ENCODE results near the gene RPE.

The RPE gene

DNA sequence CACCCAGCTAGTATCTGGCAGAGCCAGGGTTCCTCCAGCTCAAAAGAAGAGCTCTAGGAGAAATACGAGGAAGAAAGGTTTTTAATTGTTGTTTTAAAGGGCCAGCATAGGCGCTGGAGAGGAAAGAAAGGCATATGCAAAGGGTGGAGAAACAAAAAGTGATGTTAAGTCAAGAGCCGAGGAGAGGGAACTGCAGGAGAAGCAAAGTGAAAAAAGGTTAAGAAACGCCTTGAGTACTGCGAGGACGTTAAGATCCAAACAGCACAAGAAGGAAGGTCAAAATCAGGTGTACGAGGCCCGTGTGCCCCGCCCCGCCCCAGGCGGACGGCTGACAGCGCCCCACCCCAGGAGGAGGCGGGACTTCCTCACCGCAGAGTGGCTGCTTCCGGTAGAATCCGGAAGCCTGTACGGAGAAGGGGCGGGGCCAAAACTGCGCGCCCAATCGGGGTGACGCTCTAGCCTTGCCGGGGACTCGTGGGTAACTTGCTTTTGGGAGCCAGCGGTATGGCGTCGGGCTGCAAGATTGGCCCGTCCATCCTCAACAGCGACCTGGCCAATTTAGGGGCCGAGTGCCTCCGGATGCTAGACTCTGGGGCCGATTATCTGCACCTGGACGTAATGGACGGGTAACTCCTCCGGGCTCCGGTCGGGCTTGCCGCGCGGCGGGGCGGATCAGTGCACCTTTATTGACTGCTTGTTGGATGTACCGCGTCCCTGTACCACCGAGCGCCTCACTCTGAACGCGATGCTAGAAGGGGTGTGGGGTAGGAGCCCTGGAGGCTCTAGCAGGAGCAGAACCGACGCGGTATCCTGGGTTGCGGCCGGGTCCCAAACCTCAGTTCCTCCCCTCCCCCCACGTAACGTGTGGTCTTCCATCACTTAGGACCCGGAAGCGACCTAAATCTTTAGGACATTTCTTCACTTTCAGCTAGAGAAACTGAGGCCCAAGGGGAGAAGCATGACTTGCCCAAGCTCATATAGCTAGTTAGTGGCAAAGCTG is at the start of gene RPE:
TSS of gene RPE (plus strand) at position 481 of the 1,000 bp plus-strand sequence. CDS start at position 505, 24 bp downstream.
- DNase-seq (ENCODE audit: low read depth in 2 of 2): peak; percentile 85 to 88

DNA sequence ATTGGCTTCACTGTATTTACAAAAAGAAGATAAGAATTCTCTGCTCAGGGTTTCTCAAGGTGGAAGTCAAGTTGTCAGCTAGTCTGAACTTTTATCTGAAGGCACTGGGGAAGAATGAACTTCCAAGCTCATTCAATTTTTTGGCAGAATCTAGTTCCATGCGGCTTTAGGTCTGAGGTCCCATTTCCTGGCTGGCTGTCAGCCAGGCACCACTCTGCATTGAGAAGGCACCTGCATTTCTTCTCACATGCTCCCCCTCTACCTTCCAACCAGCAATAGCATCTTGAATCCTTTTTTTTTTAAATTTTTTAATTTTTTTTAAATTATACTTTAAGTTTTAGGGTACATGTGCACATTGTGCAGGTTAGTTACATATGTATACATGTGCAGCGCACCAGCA is 46.2 kb upstream of the RPE start:
- no peak for DNase-seq (ENCODE audit: low read depth in 2 of 2)

DNA sequence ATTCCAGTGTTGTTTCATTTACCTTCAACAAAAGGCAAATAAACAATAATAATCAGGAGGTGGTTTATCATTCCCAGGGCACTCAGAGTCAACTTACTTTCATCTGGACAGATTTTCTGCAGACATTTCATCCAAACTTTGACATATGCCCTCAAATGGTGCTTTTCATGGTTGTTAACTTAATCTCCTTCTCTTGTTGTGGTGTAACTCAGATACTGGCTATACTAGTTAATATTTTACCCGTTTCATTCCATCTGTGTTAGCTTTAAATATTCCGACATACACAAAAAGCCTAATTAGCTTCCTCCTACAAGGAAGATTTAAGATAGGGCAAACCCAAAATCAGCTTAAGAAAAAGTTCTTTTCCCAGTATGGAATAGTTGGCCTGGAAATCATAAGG is 44.4 kb upstream of the RPE start:
- DNase-seq (ENCODE audit: low read depth in 2 of 2): no peak

DNA sequence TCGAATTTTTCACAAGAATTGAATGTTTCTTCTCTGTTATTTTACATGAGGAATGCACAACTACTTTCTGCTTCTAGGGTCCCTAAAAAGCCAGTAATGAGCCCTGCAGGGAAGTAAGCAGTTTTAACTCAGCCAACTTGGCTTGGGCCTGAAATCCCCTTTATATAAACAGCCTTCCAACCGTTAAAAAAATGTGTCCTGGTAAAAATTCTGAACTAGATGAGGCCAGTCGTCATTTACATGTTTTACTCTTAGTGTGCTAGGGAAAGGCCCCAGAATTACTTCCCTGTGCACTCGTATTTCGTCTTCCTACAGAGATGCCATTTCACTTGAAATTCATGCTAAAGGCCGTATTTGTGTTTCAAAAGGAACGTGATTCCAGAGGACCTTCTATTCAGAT is 42.4 kb upstream of the RPE start:
- DNase-seq (ENCODE audit: low read depth in 2 of 2): no peak

DNA sequence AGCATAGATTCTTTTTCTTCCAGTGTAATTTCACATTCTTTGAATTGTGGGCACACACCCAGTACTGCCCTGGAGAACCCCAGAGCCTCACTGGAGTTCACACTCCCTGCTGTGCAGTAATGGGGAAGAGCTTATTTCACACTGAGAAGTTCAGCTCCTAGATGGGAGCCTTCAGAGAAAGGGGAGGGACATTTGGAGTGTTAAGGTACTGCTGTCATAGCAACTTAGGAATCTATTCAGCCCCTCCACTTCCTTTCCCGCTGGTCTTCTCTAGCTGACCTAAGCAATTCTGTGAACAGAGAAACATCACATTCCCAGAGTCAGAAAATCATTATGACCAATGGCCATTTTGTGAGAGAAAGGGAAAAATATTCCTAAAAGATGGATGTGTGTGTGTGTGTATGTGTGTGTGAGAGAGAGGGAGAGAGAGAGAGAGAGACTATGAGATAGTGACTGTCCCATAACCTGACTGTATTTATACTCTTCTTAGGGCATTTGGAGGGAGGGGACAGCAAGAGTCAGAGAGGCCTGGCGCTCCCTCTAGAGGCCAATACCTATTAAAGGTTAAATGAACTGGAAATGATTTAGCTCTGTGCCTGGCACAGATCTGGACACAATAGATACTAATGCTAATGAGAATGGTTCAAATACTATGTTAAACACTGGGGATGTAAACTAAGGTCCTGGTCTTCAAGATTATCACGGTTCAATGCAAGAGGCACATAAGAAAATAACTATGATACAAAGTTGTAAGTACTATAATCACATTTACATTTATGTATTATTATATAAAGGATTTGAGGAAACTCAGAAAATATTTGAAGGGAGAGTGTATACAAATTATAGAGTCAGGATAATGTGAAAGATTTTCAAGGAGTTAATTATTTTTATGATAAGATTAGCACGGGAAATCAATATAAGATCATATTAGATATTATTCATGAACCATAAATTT is 41.5 kb upstream of the RPE start:
- DNase-seq (ENCODE audit: low read depth in 2 of 2): peak in 1 of 2 experiments; percentile 3

DNA sequence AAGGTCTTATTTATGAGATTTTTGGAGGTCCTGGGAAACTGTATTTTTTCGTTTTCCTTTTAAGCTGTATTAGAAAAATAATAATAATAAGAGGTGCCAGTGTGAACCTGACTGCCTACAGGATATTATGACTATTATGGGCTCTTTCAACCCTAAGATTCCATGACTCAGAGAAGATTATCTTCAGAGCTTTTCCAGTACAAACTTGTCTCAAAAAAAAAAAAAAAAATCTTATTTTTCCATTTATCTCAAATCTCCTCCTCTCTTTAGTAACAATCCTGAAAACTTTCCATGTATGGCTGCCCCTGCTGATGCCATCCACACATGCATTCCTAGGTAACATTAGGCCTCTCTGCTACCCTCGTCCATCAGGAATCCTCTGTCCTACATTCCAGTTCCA is 36.7 kb upstream of the RPE start:
- DNase-seq (ENCODE audit: low read depth in 2 of 2): no peak

DNA sequence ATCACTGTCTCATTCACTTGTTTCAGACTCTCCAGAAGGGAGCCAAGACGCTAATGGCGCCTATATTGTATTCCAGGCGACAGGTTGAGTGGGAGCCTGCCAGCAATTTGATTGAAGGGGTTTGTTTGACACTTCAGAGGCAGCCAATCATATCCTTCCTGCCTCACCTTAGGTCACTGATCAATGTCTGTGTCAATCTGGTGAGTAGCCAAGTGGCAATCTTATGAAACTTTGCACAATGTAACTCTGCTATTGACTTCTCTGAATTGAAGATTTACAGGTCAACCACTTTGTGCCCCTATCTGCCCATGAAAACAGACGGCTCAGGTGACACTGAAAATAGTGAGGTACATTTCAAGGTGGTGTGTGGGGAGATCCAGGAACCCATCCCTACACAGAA is 32.7 kb upstream of the RPE start:
- DNase-seq (ENCODE audit: low read depth in 2 of 2): no peak

DNA sequence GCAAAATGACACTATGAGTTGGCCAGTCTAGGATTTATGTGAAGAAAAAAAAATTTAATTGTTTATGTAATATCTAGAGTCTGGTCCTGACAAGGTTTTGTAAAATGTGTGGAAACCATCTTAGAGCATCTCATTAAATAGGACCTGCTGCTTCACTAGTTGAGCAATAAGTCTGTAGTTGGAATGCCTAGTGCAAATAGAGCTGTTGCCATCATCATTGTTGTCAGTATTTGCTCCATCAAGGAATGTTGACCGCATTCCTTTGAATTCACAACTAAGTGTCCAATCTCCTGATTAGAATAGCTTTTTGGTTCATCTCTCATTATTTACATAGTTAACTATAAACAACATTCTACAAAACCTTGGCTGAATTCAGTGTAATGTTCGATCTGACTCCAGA is 32.2 kb upstream of the RPE start:
- no peak for DNase-seq (ENCODE audit: low read depth in 2 of 2)

DNA sequence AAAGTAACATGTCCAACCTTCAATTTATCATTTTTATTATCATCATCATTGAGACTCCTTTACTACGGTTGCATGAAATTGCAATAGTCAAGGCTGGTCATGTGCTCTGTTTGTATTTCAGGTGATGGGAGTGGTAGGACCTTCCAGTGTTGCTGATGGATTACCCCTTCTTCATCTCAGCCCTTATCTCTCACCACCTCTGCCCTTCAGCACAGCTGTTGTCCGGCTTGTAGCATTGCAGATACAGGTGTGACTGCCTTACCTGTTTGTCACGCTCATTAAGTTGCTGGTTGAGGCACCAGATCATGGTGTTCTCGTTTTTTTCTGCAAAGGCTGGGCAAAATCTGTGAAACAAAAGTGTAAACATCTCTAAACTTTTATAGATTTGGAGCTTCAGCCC is 31.7 kb upstream of the RPE start:
- no peak for DNase-seq (ENCODE audit: low read depth in 2 of 2)

DNA sequence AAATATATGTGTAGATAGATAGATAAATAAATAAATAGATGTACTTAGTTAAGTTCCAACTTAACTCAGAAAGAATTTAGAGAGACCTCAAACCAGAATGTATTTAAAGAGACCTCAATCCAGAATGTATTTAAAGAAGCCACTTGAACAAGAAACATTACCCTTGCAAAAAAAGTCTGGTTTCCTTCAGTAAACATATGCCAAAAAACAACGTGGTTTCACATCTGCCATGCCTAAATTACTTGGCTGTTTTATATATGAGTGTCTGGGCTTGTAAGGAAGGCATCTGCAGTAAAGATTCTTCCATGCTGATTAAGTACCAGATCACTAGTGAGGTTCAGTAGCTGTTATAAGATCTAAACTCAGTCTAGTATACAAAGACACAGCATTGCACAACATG is 29.1 kb upstream of the RPE start:
- DNase-seq (ENCODE audit: low read depth in 2 of 2): no peak

DNA sequence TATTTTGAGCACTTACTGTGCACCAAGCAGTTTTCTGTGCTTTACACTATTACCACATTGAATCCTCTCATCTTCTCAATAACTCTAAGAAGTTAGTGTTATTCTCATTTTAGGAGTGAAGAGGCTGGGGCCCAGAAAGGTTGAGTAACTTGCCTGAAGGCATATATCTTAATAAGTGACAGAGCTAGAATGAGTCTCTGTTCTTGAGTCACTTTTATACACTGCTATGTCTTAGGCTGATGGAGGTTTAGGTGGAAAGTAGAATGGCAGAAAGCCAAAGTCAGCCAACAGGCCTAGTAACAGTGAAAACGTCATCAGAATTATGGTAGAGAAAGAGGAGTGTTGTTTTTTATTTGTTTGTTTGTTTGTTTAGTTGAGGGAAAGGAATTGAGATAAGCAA is 27.9 kb upstream of the RPE start:
- DNase-seq (ENCODE audit: low read depth in 2 of 2): no peak

DNA sequence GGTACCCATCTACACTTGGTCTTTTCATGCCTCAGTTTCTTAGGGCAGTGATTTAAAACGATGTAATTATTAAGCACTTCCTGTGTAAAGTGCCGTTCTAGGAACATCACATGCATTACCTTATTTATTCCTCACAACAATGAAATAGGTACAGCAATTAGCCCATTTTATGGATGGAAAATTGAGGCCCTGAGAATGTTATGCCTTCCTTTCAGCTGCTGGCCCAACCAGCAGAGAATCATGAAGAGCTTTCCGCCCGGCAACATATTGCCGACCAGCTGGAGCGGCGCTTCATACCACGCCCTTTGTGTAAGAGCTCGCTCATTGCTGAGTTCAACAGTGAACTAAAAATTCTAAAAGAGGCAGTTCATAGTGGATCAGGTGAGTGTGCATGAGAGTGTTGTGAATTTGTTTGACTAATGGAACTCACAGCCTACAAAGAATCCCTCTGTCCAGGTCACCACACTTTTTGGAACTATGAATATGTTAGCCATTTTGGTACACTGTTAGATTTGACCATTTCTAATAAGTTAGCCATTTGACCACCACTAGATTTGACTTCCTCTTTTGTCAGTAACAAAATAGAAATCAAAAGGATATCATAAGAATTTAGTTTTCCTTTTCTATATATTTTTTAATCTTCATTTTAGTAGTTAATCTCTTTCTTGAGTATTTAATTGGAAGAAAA is 25.6 kb upstream of the RPE start:
- no peak for DNase-seq (ENCODE audit: low read depth in 2 of 2)

DNA sequence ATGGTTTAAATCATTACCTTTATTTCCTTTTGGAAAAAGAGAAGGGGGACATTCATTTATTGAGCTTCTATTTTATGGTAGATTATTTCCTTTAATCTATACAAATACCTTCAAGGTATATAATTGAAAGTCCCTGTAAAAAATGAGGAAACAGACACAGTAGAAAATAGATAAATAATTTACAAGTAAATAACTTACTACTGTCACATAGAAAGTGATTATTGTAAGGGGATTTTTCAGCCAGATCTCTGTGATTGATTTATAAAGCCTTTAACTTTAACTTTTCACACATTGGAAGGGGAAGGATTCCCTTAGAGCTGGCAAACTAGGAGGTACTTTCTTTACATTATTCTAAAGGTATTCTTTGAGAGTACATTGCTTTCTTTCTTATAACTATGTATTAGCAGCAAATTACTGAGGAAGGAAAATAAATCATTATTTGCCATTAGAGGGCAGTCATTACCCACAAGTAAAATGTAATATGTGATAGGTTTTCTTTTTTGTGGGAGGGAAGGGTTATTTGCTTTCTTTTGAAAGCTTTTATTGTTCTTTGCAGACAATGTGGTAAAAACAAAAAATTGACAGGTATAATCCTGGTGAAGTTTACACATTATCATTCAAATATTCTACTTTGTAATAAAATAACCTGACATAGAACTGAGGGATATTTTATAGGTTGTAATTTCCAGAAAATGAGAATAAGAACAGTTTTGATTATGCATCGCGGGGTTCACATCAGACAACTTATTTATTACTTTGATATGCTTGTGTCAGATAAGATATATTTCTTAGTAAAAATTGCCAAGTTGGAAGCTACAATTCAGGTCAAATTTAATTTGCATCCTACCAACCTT is 24.8 kb upstream of the RPE start:
- DNase-seq (ENCODE audit: low read depth in 2 of 2): peak in 1 of 2 experiments; percentile 11

DNA sequence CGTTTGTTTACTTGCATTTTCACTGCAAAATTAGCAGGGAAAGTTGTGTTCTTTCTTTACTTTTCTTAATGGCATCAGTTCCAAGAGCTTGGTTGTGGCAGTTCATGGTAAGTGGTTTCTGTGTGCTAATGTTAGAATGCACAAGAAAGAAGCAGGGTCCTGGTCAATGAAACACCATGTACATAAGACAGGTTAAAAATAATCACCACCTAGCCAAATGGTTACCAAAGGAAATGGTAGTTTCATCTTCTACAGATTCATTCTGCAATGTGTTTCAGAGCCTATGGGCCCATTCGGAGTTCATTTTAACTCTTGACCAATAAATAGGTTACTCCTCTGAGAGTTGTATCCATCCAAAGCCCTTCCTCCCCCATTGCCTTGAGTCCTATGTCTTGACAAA is 18.1 kb upstream of the RPE start:
- no peak for DNase-seq (ENCODE audit: low read depth in 2 of 2)

DNA sequence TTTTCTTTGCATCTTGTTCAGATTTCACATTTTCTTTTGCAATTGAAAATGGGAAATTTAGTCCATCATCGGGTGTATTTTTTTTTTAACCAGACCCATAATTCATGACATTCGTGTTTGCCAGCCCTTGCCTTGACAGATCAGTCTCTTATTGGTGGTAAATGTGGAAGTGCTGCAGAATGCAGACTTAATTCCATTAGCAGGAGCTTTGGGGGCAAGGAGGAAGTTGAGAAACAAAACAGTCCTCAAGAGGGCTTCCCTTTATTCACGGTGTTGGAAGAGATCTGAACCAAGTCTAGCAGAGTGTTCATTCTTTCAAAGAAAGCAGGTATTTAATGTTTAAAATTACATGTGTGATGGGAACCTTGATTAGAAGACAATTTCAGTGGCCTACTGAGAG is 16.6 kb upstream of the RPE start:
- DNase-seq (ENCODE audit: low read depth in 2 of 2): no peak

DNA sequence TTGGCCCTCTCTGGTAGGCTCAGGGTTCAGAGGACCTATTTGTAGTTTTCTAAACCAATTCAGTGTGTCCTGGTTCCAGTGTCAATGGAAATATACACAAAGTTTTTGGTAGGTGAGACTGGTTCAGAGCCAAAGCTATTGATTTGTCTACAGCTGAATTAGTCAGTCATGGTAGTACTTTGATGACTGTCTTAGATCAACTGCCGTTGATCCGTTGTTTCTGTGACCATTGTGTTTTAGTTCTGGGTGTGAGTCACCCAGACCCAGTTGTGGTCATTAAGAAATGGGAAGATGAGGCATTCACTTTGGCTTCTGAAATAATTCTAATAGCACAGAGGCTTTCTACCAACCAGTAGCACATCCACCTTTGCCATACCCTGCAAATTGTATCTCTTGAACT is 16.0 kb upstream of the RPE start:
- DNase-seq (ENCODE audit: low read depth in 2 of 2): no peak

DNA sequence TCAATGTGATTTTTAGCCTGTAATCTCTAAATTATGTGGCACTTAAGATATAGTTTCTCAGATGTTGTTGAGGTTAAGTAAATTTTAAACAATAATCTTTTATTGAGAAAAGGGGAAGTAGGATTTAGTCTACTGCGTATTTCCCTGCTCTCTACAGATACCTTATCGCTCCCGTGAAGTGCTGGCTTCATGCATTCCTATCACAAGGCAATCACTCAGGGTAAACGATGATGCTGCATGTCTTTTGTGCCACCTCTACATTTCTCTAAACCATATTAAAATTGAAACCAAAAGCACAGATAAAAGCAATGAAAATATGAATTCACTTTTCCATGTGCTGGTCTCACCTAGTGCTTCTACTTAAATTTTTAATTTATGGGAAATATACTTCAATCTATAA is 14.4 kb upstream of the RPE start:
- DNase-seq (ENCODE audit: low read depth in 2 of 2): no peak

DNA sequence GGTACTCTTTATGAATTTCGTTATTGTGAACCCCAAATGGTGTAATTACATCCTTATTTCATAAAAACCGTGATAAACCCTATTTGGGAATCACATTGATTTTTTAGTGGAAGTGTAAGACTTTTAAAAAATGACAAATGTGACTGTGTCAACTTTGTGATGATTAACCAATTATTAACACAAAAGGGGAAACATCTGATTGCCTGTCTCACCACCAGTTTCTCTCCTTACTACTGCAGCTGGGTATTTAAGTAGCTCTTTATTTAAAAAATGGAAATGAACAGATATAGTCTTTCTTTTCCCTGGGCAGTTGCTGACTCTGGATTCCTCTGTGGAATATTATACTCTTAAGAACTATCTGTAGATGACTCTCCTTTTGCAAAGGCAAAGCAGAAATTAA is 11.6 kb upstream of the RPE start:
- no peak for DNase-seq (ENCODE audit: low read depth in 2 of 2)

DNA sequence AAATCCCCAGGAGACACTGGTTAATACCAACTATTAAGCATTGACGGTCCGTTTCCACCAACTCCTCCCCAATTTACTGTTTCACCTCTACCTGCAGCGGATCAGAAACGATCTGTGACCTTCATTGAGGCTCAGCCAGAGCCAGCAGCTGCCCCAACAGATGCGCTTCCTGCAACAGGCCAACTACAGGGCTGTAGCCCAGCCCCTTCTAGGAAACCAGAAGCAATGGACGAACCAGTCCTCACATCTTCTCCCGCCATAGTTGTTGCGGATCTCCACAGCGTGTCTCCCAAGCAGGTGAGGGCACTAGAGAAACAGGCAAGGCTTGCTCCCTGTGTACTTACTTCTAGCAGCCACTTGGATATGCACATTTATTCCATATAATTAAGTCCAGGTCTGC is 8.5 kb upstream of the RPE start:
- no peak for DNase-seq (ENCODE audit: low read depth in 2 of 2)

DNA sequence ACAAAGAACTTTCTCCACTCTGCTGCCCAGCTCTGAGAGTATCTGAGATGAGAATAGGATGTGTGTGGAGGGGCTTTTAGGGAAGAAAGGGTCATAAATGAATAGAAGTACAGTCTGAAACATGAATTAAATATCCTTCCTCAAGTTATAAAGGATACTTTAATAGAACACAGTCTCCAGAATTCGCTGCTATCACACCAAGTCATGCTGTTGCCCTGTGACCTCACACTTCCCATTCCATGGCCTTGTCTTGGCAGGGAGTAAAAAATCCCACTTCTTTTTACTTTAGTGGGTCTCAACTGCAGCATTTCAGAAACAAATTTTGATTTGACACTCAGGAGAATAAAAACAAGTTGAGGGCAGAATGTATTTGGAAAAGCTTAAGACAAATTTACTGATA is 3.8 kb upstream of the RPE start:
- no peak for DNase-seq (ENCODE audit: low read depth in 2 of 2)
